ENCODE data around the gene ADAMTS2.
A peak's percentile ranks its signal among the peaks of the same experiment; 100 is the strongest.
"Not testable (repeated sequence)": the region's sequence is repeated elsewhere in the genome, so short reads cannot be mapped to it uniquely, and the experiment has no call there.

The ADAMTS2 gene

DNA sequence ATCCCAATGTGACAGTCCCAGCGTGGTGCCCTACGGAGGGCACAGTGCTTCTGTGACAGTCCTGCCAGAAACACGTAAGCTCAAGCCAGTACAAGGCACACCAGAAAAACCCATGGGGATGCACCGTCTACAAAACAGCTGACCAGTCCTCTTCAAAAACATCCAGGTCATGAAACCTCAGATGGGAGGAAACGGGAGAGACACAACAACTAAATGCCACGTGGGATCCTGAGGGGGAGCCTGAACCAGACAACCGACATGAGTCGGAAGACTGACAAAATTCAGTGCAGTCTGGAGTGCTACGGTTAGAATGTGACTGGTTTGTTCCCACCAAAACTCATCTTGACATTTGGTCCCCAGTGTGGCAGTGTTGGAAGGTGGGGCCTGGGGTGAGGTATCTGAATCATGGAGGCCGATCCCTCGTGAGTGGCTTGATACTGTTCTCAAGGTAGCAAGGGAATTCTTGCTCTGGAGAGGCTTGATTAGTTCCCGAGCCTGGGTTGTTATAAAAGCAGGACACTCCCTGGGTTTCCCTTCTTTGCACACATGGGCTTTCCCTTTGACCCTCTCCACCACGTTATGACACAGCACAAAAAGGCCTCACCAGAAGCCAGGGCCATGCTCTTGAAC lies 55.4 kb downstream of the ADAMTS2 start:
- Histone ChIP-seq H3K36me3 (ENCODE audit: control insufficient read depth, insufficient read depth, low read length) (no peaks in the 10 kb centered on the region), H3K4me1 (ENCODE audit: control insufficient read depth, insufficient read depth, low read length) (peaks cover 3% of the 10 kb centered on the region), H3K27me3 (ENCODE audit: control insufficient read depth, insufficient read depth, low read length) (no peaks in the 10 kb centered on the region), H3K27ac (ENCODE audit: low read depth, low read length) (no peak overlapping the region), H3K4me3 (ENCODE audit: low read length) (no peak overlapping the region), H3K9ac (ENCODE audit: low read length) (no peak overlapping the region)

- Histone ChIP-seq H3K27ac (ENCODE audit: low read depth, low read length) (no peak overlapping the region), H3K4me1 (ENCODE audit: control insufficient read depth, insufficient read depth, low read length) (peaks cover 3% of the 10 kb centered on the region), H3K9ac (ENCODE audit: low read length) (no peak overlapping the region), H3K4me3 (ENCODE audit: low read length) (no peak overlapping the region), H3K27me3 (ENCODE audit: control insufficient read depth, insufficient read depth, low read length) (no peaks in the 10 kb centered on the region), H3K36me3 (ENCODE audit: control insufficient read depth, insufficient read depth, low read length) (no peaks in the 10 kb centered on the region)
Observed at GRCh38 chr5:179288809-179289185, 56.5 kb downstream of the ADAMTS2 start.

DNA sequence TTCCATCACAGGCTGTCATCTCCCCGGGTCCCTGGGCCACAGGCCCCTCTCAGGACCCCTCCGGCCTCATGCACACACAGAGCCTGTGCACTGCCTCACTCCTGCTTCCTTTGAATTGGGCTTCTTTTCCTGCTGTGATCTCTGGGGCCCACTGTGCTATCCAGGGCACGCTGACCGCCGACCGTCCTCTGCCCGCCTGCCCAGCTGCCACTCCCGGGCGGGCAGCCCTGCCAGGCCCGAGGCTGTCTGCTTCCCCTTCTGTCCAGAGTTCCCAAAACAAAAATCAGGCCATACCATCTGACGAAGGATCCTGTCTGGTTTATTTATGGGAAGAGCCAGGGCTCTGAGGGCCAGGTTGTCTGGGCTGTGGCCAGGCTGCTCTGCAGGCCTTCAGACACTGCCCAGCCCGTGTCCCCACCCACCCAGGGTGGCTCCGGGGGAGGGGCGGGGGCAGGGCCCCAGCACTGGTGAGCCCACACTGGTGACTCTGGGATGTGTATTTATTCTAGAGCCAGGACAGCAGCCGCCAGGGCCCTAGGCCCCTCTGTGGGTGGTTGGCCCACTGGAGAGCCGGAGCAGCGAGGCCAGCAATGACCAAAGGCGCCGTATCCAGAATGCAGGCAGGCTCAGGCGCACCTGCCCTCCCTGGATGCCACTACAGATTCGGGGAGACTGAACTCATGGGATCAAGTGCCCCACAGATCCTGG lies 57.0 kb downstream of the ADAMTS2 start:
- no peaks in the 10 kb centered on the region for H3K27me3 ChIP-seq (ENCODE audit: control insufficient read depth, insufficient read depth, low read length)
- no peaks in the 10 kb centered on the region for H3K36me3 ChIP-seq (ENCODE audit: control insufficient read depth, insufficient read depth, low read length)
- peak overlapping the region; percentile 40 for H3K27ac ChIP-seq (ENCODE audit: low read depth, low read length)
- H3K4me1 ChIP-seq (ENCODE audit: control insufficient read depth, insufficient read depth, low read length) = peaks cover 3% of the 10 kb centered on the region
- H3K9ac ChIP-seq (ENCODE audit: low read length) = no peak overlapping the region
- H3K4me3 ChIP-seq (ENCODE audit: low read length) = no peak overlapping the region

DNA sequence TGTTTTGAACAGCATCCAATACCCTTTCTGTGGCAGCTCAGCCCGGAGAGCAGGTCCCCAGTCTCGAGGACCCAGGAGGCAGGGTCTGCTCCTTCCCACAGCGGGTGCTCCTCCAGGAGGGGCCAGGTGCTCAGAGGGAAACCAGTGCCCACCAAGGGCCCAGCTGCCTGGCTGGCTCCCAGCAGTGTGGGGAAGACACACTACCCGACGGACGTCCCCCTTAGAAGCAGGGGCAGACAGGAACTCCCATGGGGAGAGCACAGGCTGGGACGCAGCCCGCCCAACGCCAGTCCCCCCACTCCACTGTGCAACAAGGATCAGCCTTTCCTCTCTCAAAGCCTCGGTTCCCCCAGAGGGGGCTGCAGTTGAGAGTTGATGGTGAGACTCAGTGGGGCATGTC lies 57.6 kb downstream of the ADAMTS2 start:
- Histone ChIP-seq H3K27me3 (ENCODE audit: control insufficient read depth, insufficient read depth, low read length) (no peaks in the 10 kb centered on the region), H3K4me3 (ENCODE audit: low read length) (no peak overlapping the region), H3K4me1 (ENCODE audit: control insufficient read depth, insufficient read depth, low read length) (peaks cover 3% of the 10 kb centered on the region), H3K27ac (ENCODE audit: low read depth, low read length) (no peak overlapping the region), H3K9ac (ENCODE audit: low read length) (no peak overlapping the region), H3K36me3 (ENCODE audit: control insufficient read depth, insufficient read depth, low read length) (no peaks in the 10 kb centered on the region)

DNA sequence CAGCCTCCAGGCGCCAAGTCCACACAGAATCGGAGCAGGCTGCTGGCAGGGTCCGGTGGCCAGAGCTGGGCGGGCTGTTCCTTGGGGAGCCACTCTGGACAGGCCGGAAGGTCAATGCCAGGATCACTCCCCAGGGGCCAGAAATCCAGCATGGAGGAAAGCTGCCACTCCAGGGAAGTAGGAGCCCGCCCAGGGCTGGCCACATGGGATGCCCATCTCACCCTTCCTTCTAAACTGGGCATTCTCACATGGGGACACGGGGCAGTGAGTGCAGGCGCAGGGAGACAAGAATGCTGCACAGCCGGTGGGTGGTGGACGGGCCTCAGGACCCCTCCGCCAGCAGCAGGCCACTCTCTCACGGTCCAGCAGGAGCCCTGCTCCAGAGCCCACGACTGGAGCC lies 58.2 kb downstream of the ADAMTS2 start:
- Histone ChIP-seq H3K27ac (ENCODE audit: low read depth, low read length) (no peak overlapping the region), H3K4me1 (ENCODE audit: control insufficient read depth, insufficient read depth, low read length) (peaks cover 3% of the 10 kb centered on the region), H3K4me3 (ENCODE audit: low read length) (no peak overlapping the region), H3K36me3 (ENCODE audit: control insufficient read depth, insufficient read depth, low read length) (no peaks in the 10 kb centered on the region), H3K27me3 (ENCODE audit: control insufficient read depth, insufficient read depth, low read length) (no peaks in the 10 kb centered on the region), H3K9ac (ENCODE audit: low read length) (no peak overlapping the region)

- H3K9ac ChIP-seq (ENCODE audit: low read length); H3K27ac ChIP-seq (ENCODE audit: low read depth, low read length): not testable (repeated sequence)
Observed at GRCh38 chr5:179285776-179286162, 59.5 kb downstream of the ADAMTS2 start.

GRCh38 chr5:179284751-179285631 lies 60.3 kb downstream of the ADAMTS2 start:
- Histone ChIP-seq H3K9ac (ENCODE audit: low read length) (no peak overlapping the region), H3K27me3 (ENCODE audit: control insufficient read depth, insufficient read depth, low read length) (no peaks in the 10 kb centered on the region), H3K4me1 (ENCODE audit: control insufficient read depth, insufficient read depth, low read length) (peaks cover 3% of the 10 kb centered on the region), H3K36me3 (ENCODE audit: control insufficient read depth, insufficient read depth, low read length) (no peaks in the 10 kb centered on the region), H3K27ac (ENCODE audit: low read depth, low read length) (no peak overlapping the region), H3K4me3 (ENCODE audit: low read length) (no peak overlapping the region)

More at GRCh38 chr5:179285776-179286162, 59.5 kb downstream of the ADAMTS2 start:
- H3K27me3 ChIP-seq (ENCODE audit: control insufficient read depth, insufficient read depth, low read length); H3K36me3 ChIP-seq (ENCODE audit: control insufficient read depth, insufficient read depth, low read length); H3K4me3 ChIP-seq (ENCODE audit: low read length); H3K4me1 ChIP-seq (ENCODE audit: control insufficient read depth, insufficient read depth, low read length): not testable (repeated sequence)

DNA sequence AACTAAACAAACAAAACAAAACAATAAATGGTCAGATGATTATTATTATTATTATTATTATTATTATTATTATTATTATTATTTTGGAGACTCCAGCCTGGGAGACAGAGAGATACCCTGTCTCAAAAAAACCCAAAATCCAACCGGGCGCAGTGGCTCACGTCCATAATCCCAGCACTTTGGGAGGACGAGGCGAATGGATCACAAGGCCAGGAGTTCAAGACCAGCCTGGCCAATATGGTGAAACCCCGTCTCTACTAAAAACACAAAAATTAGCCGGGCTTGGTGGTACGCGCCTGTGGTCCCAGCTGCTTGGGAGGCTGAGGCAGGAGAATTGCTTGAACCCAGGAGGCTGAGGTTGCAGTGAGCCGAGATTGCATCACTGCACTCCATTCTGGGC lies 61.4 kb downstream of the ADAMTS2 start:
- H3K27me3 ChIP-seq (ENCODE audit: control insufficient read depth, insufficient read depth, low read length); H3K4me1 ChIP-seq (ENCODE audit: control insufficient read depth, insufficient read depth, low read length); H3K27ac ChIP-seq (ENCODE audit: low read depth, low read length): not testable (repeated sequence)

GRCh38 chr5:179281694-179282093 lies 63.6 kb downstream of the ADAMTS2 start:
- Histone ChIP-seq H3K4me1 (ENCODE audit: control insufficient read depth, insufficient read depth, low read length) (no peaks in the 10 kb centered on the region), H3K36me3 (ENCODE audit: control insufficient read depth, insufficient read depth, low read length) (no peaks in the 10 kb centered on the region), H3K27ac (ENCODE audit: low read depth, low read length) (no peak overlapping the region), H3K9ac (ENCODE audit: low read length) (no peak overlapping the region), H3K4me3 (ENCODE audit: low read length) (no peak overlapping the region), H3K27me3 (ENCODE audit: control insufficient read depth, insufficient read depth, low read length) (no peaks in the 10 kb centered on the region)

More for the DNA sequence above, 61.4 kb downstream of the ADAMTS2 start:
- not testable (repeated sequence) for H3K9ac ChIP-seq (ENCODE audit: low read length); H3K36me3 ChIP-seq (ENCODE audit: control insufficient read depth, insufficient read depth, low read length); H3K4me3 ChIP-seq (ENCODE audit: low read length)

DNA sequence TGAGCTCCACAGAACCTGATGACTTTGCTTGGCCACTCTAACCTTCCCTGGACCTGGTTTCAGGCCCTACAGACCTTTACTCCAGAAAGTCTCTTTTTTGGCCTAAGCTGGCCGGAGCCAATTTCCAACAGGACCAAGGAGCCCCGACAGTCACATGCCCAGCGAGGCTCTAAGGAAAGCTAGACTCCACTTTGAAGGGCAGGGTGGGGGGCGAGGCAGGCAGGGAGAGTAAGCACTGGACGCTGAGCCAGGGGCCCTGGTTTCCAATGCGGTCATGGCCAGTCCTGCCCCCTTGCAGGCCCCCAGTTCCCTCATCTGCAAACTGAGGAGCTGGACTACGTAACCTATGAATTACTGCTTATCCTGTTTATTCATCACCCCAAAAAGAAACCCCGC lies 65.2 kb downstream of the ADAMTS2 start:
- Histone ChIP-seq H3K36me3 (ENCODE audit: control insufficient read depth, insufficient read depth, low read length) (no peaks in the 10 kb centered on the region), H3K27ac (ENCODE audit: low read depth, low read length) (no peak overlapping the region), H3K27me3 (ENCODE audit: control insufficient read depth, insufficient read depth, low read length) (no peaks in the 10 kb centered on the region), H3K4me1 (ENCODE audit: control insufficient read depth, insufficient read depth, low read length) (no peaks in the 10 kb centered on the region), H3K4me3 (ENCODE audit: low read length) (no peak overlapping the region), H3K9ac (ENCODE audit: low read length) (no peak overlapping the region)

DNA sequence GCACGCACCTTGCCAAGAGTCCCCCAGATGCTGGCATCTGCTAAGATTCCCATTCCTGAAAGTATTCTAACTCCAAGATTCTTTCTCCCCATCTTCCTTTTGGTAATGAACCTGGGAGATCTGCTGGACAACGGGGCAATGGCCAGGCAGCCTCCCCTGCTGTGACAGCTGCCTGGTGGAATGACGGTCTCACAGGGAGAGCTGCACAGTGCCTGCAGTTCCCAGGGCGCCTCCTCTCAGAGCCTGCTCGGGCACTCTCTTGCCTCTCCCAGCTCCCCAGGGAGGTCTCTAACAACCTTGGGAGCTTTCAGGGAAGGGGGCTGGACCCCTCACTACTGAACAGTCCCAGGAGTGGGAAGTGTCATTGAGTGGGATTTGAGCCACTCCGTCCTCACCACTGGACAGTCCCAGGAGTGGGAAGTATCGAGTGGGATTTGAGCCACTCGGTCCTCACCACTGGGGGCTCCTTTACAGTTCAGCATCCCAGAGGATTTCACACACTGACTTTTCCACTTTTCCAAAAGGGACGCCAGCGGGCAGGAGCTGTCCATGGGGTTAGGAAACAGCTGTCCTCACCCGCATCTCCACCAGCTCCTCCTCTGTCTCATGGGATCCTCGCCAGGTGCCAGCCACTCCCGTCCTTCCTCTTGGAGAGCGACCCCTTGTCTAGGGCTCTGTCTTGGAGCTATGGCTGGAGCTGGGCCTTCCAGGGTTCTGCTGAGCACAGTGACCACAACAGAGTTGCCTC lies 65.7 kb downstream of the ADAMTS2 start:
- H3K4me3 ChIP-seq (ENCODE audit: low read length) = no peak overlapping the region
- no peaks in the 10 kb centered on the region for H3K27me3 ChIP-seq (ENCODE audit: control insufficient read depth, insufficient read depth, low read length)
- H3K4me1 ChIP-seq (ENCODE audit: control insufficient read depth, insufficient read depth, low read length) = no peaks in the 10 kb centered on the region
- no peaks in the 10 kb centered on the region for H3K36me3 ChIP-seq (ENCODE audit: control insufficient read depth, insufficient read depth, low read length)
- H3K9ac ChIP-seq (ENCODE audit: low read length) = no peak overlapping the region
- no peak overlapping the region for H3K27ac ChIP-seq (ENCODE audit: low read depth, low read length)

DNA sequence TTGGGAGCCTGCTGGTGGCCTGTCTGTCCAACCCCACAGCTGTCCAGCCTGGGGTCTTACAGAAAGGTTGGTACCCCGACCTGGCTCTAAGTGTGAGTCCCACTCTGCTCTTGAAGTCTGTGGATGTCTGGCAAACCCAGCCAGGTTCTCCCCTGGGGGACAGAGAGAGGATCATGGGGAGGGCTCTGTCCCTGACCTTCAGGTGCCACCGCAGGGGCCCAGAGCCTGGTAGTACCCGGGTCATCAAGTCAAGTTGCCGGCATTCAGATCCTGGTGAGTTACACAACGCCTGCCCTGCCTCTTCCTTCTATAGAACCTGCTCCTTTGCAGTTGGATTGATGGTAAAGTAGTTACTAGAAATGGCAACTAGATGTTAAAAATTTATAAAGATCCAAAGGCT lies 66.7 kb downstream of the ADAMTS2 start:
- Histone ChIP-seq H3K27me3 (ENCODE audit: control insufficient read depth, insufficient read depth, low read length) (no peaks in the 10 kb centered on the region), H3K9ac (ENCODE audit: low read length) (no peak overlapping the region), H3K4me3 (ENCODE audit: low read length) (no peak overlapping the region), H3K4me1 (ENCODE audit: control insufficient read depth, insufficient read depth, low read length) (no peaks in the 10 kb centered on the region), H3K27ac (ENCODE audit: low read depth, low read length) (no peak overlapping the region), H3K36me3 (ENCODE audit: control insufficient read depth, insufficient read depth, low read length) (no peaks in the 10 kb centered on the region)

Data from rectal smooth muscle tissue (tissue), 1 donor.